GM21381 (cell line): ENCODE data around the gene MPPED1.

Source experiments
- ATAC-seq: cut with Tn5 transposase; IDR thresholded peaks from one replicate; pipeline ENCODE4 v1.9.1; 2021; ENCODE audit warnings: mild to moderate bottlenecking, moderate library complexity; ENCODE audit not compliant: unreplicated experiment

MPPED1 gene

GRCh38 chr22:43535741-43536140 is 123.9 kb downstream of the MPPED1 start:
- ATAC-seq = no peak

- ATAC-seq = no peak
Observed at GRCh38 chr22:43537019-43537585, 125.3 kb downstream of the MPPED1 start.

- no peak for ATAC-seq
Observed at GRCh38 chr22:43539572-43540528, 128.0 kb downstream of the MPPED1 start.

GRCh38 chr22:43540529-43540923 is 128.7 kb downstream of the MPPED1 start:
- no peak for ATAC-seq

GRCh38 chr22:43541022-43541421 is 129.2 kb downstream of the MPPED1 start:
- no peak for ATAC-seq

GRCh38 chr22:43541462-43542407 is 129.9 kb downstream of the MPPED1 start:
- ATAC-seq = no peak

GRCh38 chr22:43542681-43543521 is 131.1 kb downstream of the MPPED1 start:
- ATAC-seq = no peak

GRCh38 chr22:43543522-43544288 is 131.9 kb downstream of the MPPED1 start:
- no peak for ATAC-seq

- no peak for ATAC-seq
Observed at GRCh38 chr22:43544289-43544673, 132.5 kb downstream of the MPPED1 start.

GRCh38 chr22:43546186-43546585 is 134.4 kb downstream of the MPPED1 start:
- no peak for ATAC-seq

GRCh38 chr22:43550024-43550620 is 138.3 kb downstream of the MPPED1 start:
- no peak for ATAC-seq

- ATAC-seq = no peak
Observed at GRCh38 chr22:43550672-43551071, 138.9 kb downstream of the MPPED1 start.

GRCh38 chr22:43553451-43554258 is 141.8 kb downstream of the MPPED1 start:
- ATAC-seq = no peak

GRCh38 chr22:43554259-43554636 is 142.4 kb downstream of the MPPED1 start:
- no peak for ATAC-seq

- ATAC-seq = no peak
Observed at GRCh38 chr22:43554694-43555365, 143.0 kb downstream of the MPPED1 start.

GRCh38 chr22:43555561-43556515 is 144.0 kb downstream of the MPPED1 start:
- no peak for ATAC-seq
